MM.1S (cell line): ENCODE data around the gene LAG3.

Experiments used
- DNase-seq: peaks from one replicate; pipeline ENCODE4 v3.0.0-alpha.2; 2015
- H2AFZ ChIP-seq: fragments of 300-600 bp; sonication (generic); 2 replicates; pipeline ENCODE4 v1.6.0; 2016; ENCODE audit warnings: antibody characterized with exemption, low read length
- H3F3A ChIP-seq: fragments of 300-600 bp; sonication (generic); 2 replicates; pipeline ENCODE4 v1.6.1; 2016; ENCODE audit warnings: mild to moderate bottlenecking, antibody characterized with exemption, low read length, moderate library complexity, mixed read lengths; ENCODE audit not compliant: insufficient read depth
- H3K27ac ChIP-seq: fragments of 300-600 bp; sonication (generic); 2 replicates; pipeline ENCODE4 v1.5.1; 2016; ENCODE audit warnings: mild to moderate bottlenecking, low read length
- H3K27me3 ChIP-seq: fragments of 300-600 bp; sonication (generic); replicated peaks from 2 replicates; pipeline ENCODE4 v1.6.0; 2016; ENCODE audit warnings: low read length; ENCODE audit not compliant: insufficient read depth
- H3K36me3 ChIP-seq: fragments of 300-600 bp; sonication (generic); replicated peaks from 2 replicates; pipeline ENCODE4 v1.6.1; 2016; ENCODE audit warnings: mild to moderate bottlenecking, low read length, mixed read lengths; ENCODE audit not compliant: insufficient read depth
- H3K4me1 ChIP-seq: fragments of 300-600 bp; sonication (generic); 2 replicates; pipeline ENCODE4 v1.6.1; 2016; ENCODE audit warnings: low read length, mixed read lengths
- H3K4me2 ChIP-seq: fragments of 300-600 bp; sonication (generic); 2 replicates; pipeline ENCODE4 v1.6.0; 2016; ENCODE audit warnings: low read depth, low read length
- H3K4me3 ChIP-seq: fragments of 300-600 bp; sonication (generic); 2 replicates; pipeline ENCODE4 v1.5.1; 2016; ENCODE audit warnings: low read length, mixed read lengths
- H3K79me2 ChIP-seq: fragments of 300-600 bp; sonication (generic); 2 replicates; pipeline ENCODE4 v1.6.1; 2016; ENCODE audit warnings: mixed run types, low read length, mixed read lengths
- H3K9ac ChIP-seq: fragments of 300-600 bp; sonication (generic); 2 replicates; pipeline ENCODE4 v1.6.1; 2016; ENCODE audit warnings: low read length, mixed read lengths
- H3K9me2 ChIP-seq: fragments of 300-600 bp; sonication (generic); replicated peaks from 2 replicates; pipeline ENCODE4 v1.6.1; 2016; ENCODE audit warnings: mild to moderate bottlenecking, low read length, mixed read lengths; ENCODE audit not compliant: insufficient read depth
- H3K9me3 ChIP-seq: fragments of 300-600 bp; sonication (generic); replicated peaks from 2 replicates; pipeline ENCODE4 v1.6.1; 2016; ENCODE audit warnings: mild to moderate bottlenecking, low read length, mixed read lengths; ENCODE audit not compliant: insufficient read depth
- H4K20me1 ChIP-seq: fragments of 300-600 bp; sonication (generic); 2 replicates; pipeline ENCODE4 v1.6.1; 2016; ENCODE audit warnings: mild to moderate bottlenecking, low read length, moderate library complexity, mixed read lengths; ENCODE audit not compliant: insufficient read depth
- EZH2 ChIP-seq: fragments of 300-600 bp; sonication (generic); optimal IDR thresholded peaks from 2 replicates; pipeline ENCODE3; 2017; ENCODE audit warnings: low read depth, mild to moderate bottlenecking, antibody characterized with exemption, low read length, mixed read lengths
- EZH2phosphoT487 ChIP-seq: fragments of 300-600 bp; sonication (generic); IDR thresholded peaks from 2 replicates; pipeline ENCODE4 v1.6.1; 2018; ENCODE audit warnings: antibody characterized with exemption, low read length
- TF ChIP-seq, protein P1 (sequence below): fragments of 300-600 bp; sonication (generic); IDR thresholded peaks from 2 replicates; pipeline ENCODE4 v1.5.1; 2016; ENCODE audit warnings: antibody characterized with exemption, low read length, mixed read lengths

LAG3 gene

GRCh38 chr12:6792522-6793201 is 20.3 kb downstream of the LAG3 start:
- no peaks in the 10 kb centered on the region for H3K27me3 ChIP-seq
- H3K27ac ChIP-seq = no peak overlapping the region
- H3K4me1 ChIP-seq = no peaks in the 10 kb centered on the region
- no peaks in the 10 kb centered on the region for H3K36me3 ChIP-seq
- no peaks in the 10 kb centered on the region for H4K20me1 ChIP-seq
- no peak for TF ChIP-seq EZH2
- no peak for TF ChIP-seq EZH2phosphoT487
- TF ChIP-seq, protein P1, sequence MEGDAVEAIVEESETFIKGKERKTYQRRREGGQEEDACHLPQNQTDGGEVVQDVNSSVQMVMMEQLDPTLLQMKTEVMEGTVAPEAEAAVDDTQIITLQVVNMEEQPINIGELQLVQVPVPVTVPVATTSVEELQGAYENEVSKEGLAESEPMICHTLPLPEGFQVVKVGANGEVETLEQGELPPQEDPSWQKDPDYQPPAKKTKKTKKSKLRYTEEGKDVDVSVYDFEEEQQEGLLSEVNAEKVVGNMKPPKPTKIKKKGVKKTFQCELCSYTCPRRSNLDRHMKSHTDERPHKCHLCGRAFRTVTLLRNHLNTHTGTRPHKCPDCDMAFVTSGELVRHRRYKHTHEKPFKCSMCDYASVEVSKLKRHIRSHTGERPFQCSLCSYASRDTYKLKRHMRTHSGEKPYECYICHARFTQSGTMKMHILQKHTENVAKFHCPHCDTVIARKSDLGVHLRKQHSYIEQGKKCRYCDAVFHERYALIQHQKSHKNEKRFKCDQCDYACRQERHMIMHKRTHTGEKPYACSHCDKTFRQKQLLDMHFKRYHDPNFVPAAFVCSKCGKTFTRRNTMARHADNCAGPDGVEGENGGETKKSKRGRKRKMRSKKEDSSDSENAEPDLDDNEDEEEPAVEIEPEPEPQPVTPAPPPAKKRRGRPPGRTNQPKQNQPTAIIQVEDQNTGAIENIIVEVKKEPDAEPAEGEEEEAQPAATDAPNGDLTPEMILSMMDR = no peak
- H3F3A ChIP-seq = no peaks in the 10 kb centered on the region
- no peak overlapping the region for H3K4me2 ChIP-seq
- no peaks in the 10 kb centered on the region for H3K9me3 ChIP-seq
- H3K4me3 ChIP-seq = no peak overlapping the region
- no peaks in the 10 kb centered on the region for H3K79me2 ChIP-seq
- no peak for DNase-seq
- H3K9me2 ChIP-seq = no peaks in the 10 kb centered on the region
- no peak overlapping the region for H2AFZ ChIP-seq
- H3K9ac ChIP-seq = no peak overlapping the region

DNA sequence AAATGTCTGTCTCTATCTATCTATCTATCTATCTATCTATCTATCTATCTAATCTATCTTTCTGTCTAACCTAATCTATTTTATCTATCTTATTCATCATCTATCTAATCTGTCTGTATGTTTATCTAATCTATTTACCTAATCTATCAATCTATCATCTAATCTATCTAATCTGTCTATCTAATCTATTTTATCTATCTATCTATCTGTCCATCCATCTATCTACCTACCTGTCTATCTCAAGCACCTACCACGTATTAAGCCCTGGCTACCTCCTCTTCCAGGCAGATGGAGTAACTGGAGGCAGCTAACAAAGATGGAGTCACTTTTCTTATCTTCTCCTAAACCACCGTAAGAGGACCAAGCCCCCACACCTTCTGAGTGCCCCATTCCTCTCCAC is 22.8 kb downstream of the LAG3 start:
- Histone ChIP-seq H3K9me3 (no peaks in the 10 kb centered on the region), H3K27ac (no peak overlapping the region), H3K27me3 (no peaks in the 10 kb centered on the region), H3K9me2 (no peaks in the 10 kb centered on the region), H4K20me1 (no peaks in the 10 kb centered on the region), H3K79me2 (no peaks in the 10 kb centered on the region), H3K36me3 (no peaks in the 10 kb centered on the region), H3K4me1 (no peaks in the 10 kb centered on the region), H3K4me3 (no peak overlapping the region), H3K9ac (no peak overlapping the region), H3K4me2 (no peak overlapping the region), H2AFZ (no peak overlapping the region), H3F3A (no peaks in the 10 kb centered on the region)
- TF ChIP-seq, protein P1 = no peak
- TF ChIP-seq EZH2phosphoT487 = no peak
- no peak for DNase-seq

DNA sequence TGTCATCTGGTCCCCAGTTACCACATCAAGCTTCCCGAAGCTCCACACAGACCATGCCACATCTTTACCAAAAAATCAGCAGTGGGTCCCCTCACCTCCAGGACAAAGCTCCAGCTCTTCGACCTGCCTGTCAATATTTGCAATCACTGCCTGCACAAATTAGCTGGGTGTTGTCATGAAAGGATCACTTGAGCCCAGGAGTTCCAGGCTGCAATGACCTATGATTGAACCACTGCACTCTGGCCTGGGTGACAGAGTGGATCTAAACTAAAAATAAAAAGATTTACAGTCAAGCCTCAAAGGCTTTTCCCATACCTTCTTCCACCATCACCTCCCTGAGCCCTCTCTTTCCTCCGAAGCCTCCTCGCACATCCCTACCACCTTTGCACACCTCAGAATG is 24.3 kb downstream of the LAG3 start:
- Histone ChIP-seq H3K4me1 (no peaks in the 10 kb centered on the region), H4K20me1 (no peaks in the 10 kb centered on the region), H3K9me3 (no peaks in the 10 kb centered on the region), H3K4me2 (no peak overlapping the region), H3K27ac (no peak overlapping the region), H3K9ac (no peak overlapping the region), H3K4me3 (no peak overlapping the region), H3K79me2 (no peaks in the 10 kb centered on the region), H2AFZ (no peak overlapping the region), H3K9me2 (no peaks in the 10 kb centered on the region), H3K36me3 (no peaks in the 10 kb centered on the region), H3F3A (no peaks in the 10 kb centered on the region), H3K27me3 (no peaks in the 10 kb centered on the region)
- no peak for DNase-seq
- TF ChIP-seq, protein P1 = no peak
- no peak for TF ChIP-seq EZH2
- no peak for TF ChIP-seq EZH2phosphoT487
